Endodermal cell (in vitro differentiated cells): ENCODE data around the gene SELENOH. TPM values are rescaled to one million over a fixed set of nuclear protein-coding genes. Genes with fewer than 3 reads are reported as not detected.
A peak's percentile ranks its signal among the peaks of the same experiment; 100 is the strongest.

Experiments used
- DNase-seq: peaks from one replicate; pipeline ENCODE4 v3.0.0-alpha.2; 2017
- H3K27ac ChIP-seq: 2 replicates; pipeline ENCODE4 v1.5.1; 2013; ENCODE audit warnings: mild to moderate bottlenecking, low read depth, low read length, moderate library complexity
- H3K27me3 ChIP-seq: 2 replicates; pipeline ENCODE4 v1.6.1; 2013; ENCODE audit warnings: mild to moderate bottlenecking, low read length, moderate library complexity; ENCODE audit not compliant: insufficient read depth, control insufficient read depth, poor library complexity, severe bottlenecking
- H3K36me3 ChIP-seq: 2 replicates; pipeline ENCODE4 v1.7.0; 2013; ENCODE audit warnings: mild to moderate bottlenecking, low read length, moderate library complexity; ENCODE audit not compliant: control insufficient read depth, insufficient read depth
- H3K4me1 ChIP-seq: one replicate; pipeline ENCODE4 v1.7.0; 2013; ENCODE audit warnings: low read length; ENCODE audit not compliant: control insufficient read depth, insufficient read depth
- H3K4me3 ChIP-seq: 2 replicates; pipeline ENCODE4 v1.5.1; 2013; ENCODE audit warnings: mild to moderate bottlenecking, low read length, moderate library complexity
- H3K9ac ChIP-seq: 2 replicates; pipeline ENCODE4 v1.6.1; 2013; ENCODE audit warnings: mild to moderate bottlenecking, low read length, moderate library complexity; ENCODE audit not compliant: poor library complexity, severe bottlenecking; ENCODE audit errors: extremely low read depth
- H3K9me3 ChIP-seq: 2 replicates; pipeline ENCODE4 v1.6.1; 2013; ENCODE audit warnings: mild to moderate bottlenecking, low read length, moderate library complexity; ENCODE audit not compliant: control insufficient read depth
- H3K27ac Mint-ChIP-seq: 2 replicates; pipeline ENCODE4 v1.8.0; 2020; ENCODE audit warnings: mixed read lengths
- H3K27me3 Mint-ChIP-seq: 2 replicates; pipeline ENCODE4 v1.8.0; 2021; ENCODE audit warnings: mild to moderate bottlenecking, mixed read lengths; ENCODE audit not compliant: insufficient read depth
- H3K36me3 Mint-ChIP-seq: 2 replicates; pipeline ENCODE4 v1.8.0; 2020; ENCODE audit warnings: low read depth, mixed read lengths
- H3K4me1 Mint-ChIP-seq: 2 replicates; pipeline ENCODE4 v1.8.0; 2020; ENCODE audit warnings: mixed read lengths
- H3K4me3 Mint-ChIP-seq: 2 replicates; pipeline ENCODE4 v1.8.0; 2020; ENCODE audit warnings: mild to moderate bottlenecking, moderate library complexity, mixed read lengths
- H3K9me3 Mint-ChIP-seq: 2 replicates; pipeline ENCODE4 v1.8.0; 2020; ENCODE audit warnings: mild to moderate bottlenecking, mixed read lengths
- CTCF ChIP-seq: fragments of 200-600 bp; sonication (generic); conservative IDR thresholded peaks from 2 replicates; pipeline ENCODE4 v1.5.0; 2021; ENCODE audit warnings: antibody characterized with exemption, mild to moderate bottlenecking
- WGBS, 2 experiments: methylation state at CpG; one replicate each; pipeline versions ENCODE4 v1.1.5 to v1.1.7; 2013; ENCODE audit warnings: missing lambda C conversion rate in 2 of 2, mixed read lengths in 1 of 2; ENCODE audit not compliant: insufficient coverage in 1 of 2, insufficient read length in 1 of 2; 5-methylcytosine and 5-hydroxymethylcytosine counted together
- long read RNA-seq, 4 experiments: library from polyadenylated mRNA in 2 of 4; library from RNA in 1 of 4; library from capped mRNA in 1 of 4; stranded (forward) in 3 of 4; unstranded in 1 of 4; transcript quantifications; one replicate each; pipeline ENCODE4 v2.0.0, GENCODE V29; 2020 to 2021; ENCODE audit warnings: inconsistent platforms in 1 of 4
- polyA plus RNA-seq, 2 experiments: library from polyadenylated mRNA; stranded (reverse); fragments of 50-300 nt; gene quantifications; one replicate each; pipeline ENCODE4 v1.2.3, GENCODE V29; 2013
- total RNA-seq, 2 donors: library from RNA; stranded (reverse); fragmentation: NEBNext Ultra II Directional in 1 of 2; extraction: Animal tissue kit (Norgen Biotek cat#: 25700) in 1 of 2; gene quantifications; 2 replicates in 1 of 2; 3 replicates in 1 of 2; pipeline ENCODE4 v1.2.1, GENCODE V29; 2021

SELENOH gene
- total RNA-seq: 100 to 1,000 TPM; 213 to 226 TPM
- polyA plus RNA-seq (2013, experiment 1 of 2): 154 TPM
- polyA plus RNA-seq (2013, experiment 2 of 2): 152 TPM
- long read RNA-seq, experiment 1, transcript SELENOH-204 (4 exons, 818 nt): major isoform, 96 of 120 reads
- long read RNA-seq, experiment 1, transcript SELENOH-205 (3 exons, 1,039 nt): minor isoform, 6 of 120 reads
- long read RNA-seq, experiment 1, partial matches to known transcripts: 5 of 120 reads
- long read RNA-seq, experiment 1, other reads (novel, unspliced or antisense): 11 of 120 reads
- long read RNA-seq, experiment 2, transcript SELENOH-204 (4 exons, 818 nt): major isoform, 63 of 70 reads
- long read RNA-seq, experiment 2, partial matches to known transcripts: 0 of 70 reads
- long read RNA-seq, experiment 2, other reads (novel, unspliced or antisense): 0 of 70 reads
- long read RNA-seq, experiment 3, transcript SELENOH-204 (4 exons, 818 nt): major isoform, 69 of 90 reads
- long read RNA-seq, experiment 3, partial matches to known transcripts: 0 of 90 reads
- long read RNA-seq, experiment 3, other reads (novel, unspliced or antisense): 14 of 90 reads
- long read RNA-seq, experiment 4, transcript SELENOH-204 (4 exons, 818 nt): major isoform, 11 of 16 reads
- long read RNA-seq, experiment 4, partial matches to known transcripts: 0 of 16 reads
- long read RNA-seq, experiment 4, other reads (novel, unspliced or antisense): 0 of 16 reads

- H3K36me3 ChIP-seq: peaks cover 66% of the 10 kb centered on the region
- peak within 1 kb of the TSS; percentile 87 for H3K9ac ChIP-seq
- Mint-ChIP-seq H3K9me3 (no peaks in the 10 kb centered on the region), H3K4me1 (peaks cover 11% of the 10 kb centered on the region), H3K27me3 (no peaks in the 10 kb centered on the region), H3K36me3 (peaks cover 50% of the 10 kb centered on the region), H3K4me3 (peak within 1 kb of the TSS; percentile 98), H3K27ac (peak within 1 kb of the TSS; percentile 97)
- TF ChIP-seq CTCF: no peak
- H3K9me3 ChIP-seq: no peaks in the 10 kb centered on the region
- H3K27ac ChIP-seq: peak within 1 kb of the TSS; percentile 86
- peak within 1 kb of the TSS; percentile 94 for H3K4me3 ChIP-seq
- WGBS, 2 experiments: 0% methylated on average over 42 to 75 of the region's 75 CpGs
- DNase-seq: peak; percentile 99
- no peaks in the 10 kb centered on the region for H3K27me3 ChIP-seq
- no peaks in the 10 kb centered on the region for H3K4me1 ChIP-seq
These were observed at the start of gene SELENOH for GRCh38 chr11:57741132-57742086. Gene SELENOH, plus strand, starts transcription at chr11:57741491. Its CDS starts 105 bp downstream, at chr11:57741596.

GRCh38 chr11:57698843-57699365, 42.4 kb upstream of the SELENOH start:
- no peak for TF ChIP-seq CTCF
- no peaks in the 10 kb centered on the region for H3K4me1 ChIP-seq
- H3K36me3 ChIP-seq: peaks cover 82% of the 10 kb centered on the region
- WGBS, 2 experiments: 95 to 96% methylated on average over 13 to 18 of the region's 18 CpGs
- no peaks in the 10 kb centered on the region for H3K27me3 ChIP-seq
- no peak overlapping the region for H3K9ac ChIP-seq
- peak overlapping the region; percentile 15 for H3K27ac Mint-ChIP-seq
- no peak overlapping the region for H3K27ac ChIP-seq
- no peak overlapping the region for H3K4me3 ChIP-seq
- DNase-seq: no peak
- no peaks in the 10 kb centered on the region for H3K27me3 Mint-ChIP-seq
- H3K4me1 Mint-ChIP-seq: peaks cover 4% of the 10 kb centered on the region
- peaks cover 73% of the 10 kb centered on the region for H3K36me3 Mint-ChIP-seq
- no peak overlapping the region for H3K4me3 Mint-ChIP-seq
- no peaks in the 10 kb centered on the region for H3K9me3 Mint-ChIP-seq
- no peaks in the 10 kb centered on the region for H3K9me3 ChIP-seq

- WGBS, 2 experiments: 97 to 100% methylated on average over 2 to 10 of the region's 10 CpGs
- Histone ChIP-seq H3K27me3 (no peaks in the 10 kb centered on the region), H3K36me3 (peaks cover 81% of the 10 kb centered on the region), H3K4me3 (no peak overlapping the region), H3K9ac (no peak overlapping the region), H3K4me1 (no peaks in the 10 kb centered on the region), H3K27ac (no peak overlapping the region), H3K9me3 (no peaks in the 10 kb centered on the region)
- H3K4me1 Mint-ChIP-seq: peaks cover 4% of the 10 kb centered on the region
- H3K4me3 Mint-ChIP-seq: no peak overlapping the region
- peaks cover 76% of the 10 kb centered on the region for H3K36me3 Mint-ChIP-seq
- peak; percentile 51 for DNase-seq
- H3K27me3 Mint-ChIP-seq: no peaks in the 10 kb centered on the region
- no peak overlapping the region for H3K27ac Mint-ChIP-seq
- H3K9me3 Mint-ChIP-seq: no peaks in the 10 kb centered on the region
- no peak for TF ChIP-seq CTCF
These were observed 41.5 kb upstream of the SELENOH start for GRCh38 chr11:57699813-57700212.
